Sigmoid colon (tissue), 7 donors: ENCODE measurements around the gene SMARCAD1. TPM values are rescaled to one million over a fixed set of nuclear protein-coding genes. Genes with fewer than 3 reads are reported as not detected.

ENCODE experiments used
- DNase-seq: peaks from one replicate; pipeline ENCODE4 v3.0.0-alpha.2; 2019
- H3K27ac ChIP-seq, 4 donors: fragments of 200-600 bp; sonication (generic); one replicate each; pipeline ENCODE4 v1.5.1; 2016 to 2019; ENCODE audit warnings: mild to moderate bottlenecking in 1 of 4
- H3K27me3 ChIP-seq, 3 donors: fragments of 200-600 bp; sonication (generic); one replicate each; pipeline ENCODE4 v1.5.1; 2019; ENCODE audit warnings: mild to moderate bottlenecking in 1 of 3
- H3K36me3 ChIP-seq, 4 donors: fragments of 200-600 bp; sonication (generic); one replicate each; pipeline ENCODE4 v1.5.1; 2016 to 2019
- H3K4me1 ChIP-seq, 4 donors: fragments of 200-600 bp; sonication (generic); one replicate each; pipeline ENCODE4 v1.5.1; 2017 to 2019
- H3K4me3 ChIP-seq, 4 donors: fragments of 200-600 bp; sonication (generic); one replicate each; pipeline ENCODE4 v1.5.1; 2017 to 2019; ENCODE audit warnings: mild to moderate bottlenecking in 2 of 4, moderate library complexity in 1 of 4
- H3K9me3 ChIP-seq, 4 donors: fragments of 200-600 bp in 3 of 4; sonication (generic) in 3 of 4; one replicate each; pipeline versions ENCODE4 v1.5.1 to v1.6.1; 2013 to 2019
- CTCF ChIP-seq, 4 experiments: fragments of 450-650 bp in 3 of 4; fragments of 200-600 bp in 1 of 4; IDR thresholded peaks; one replicate each; pipeline ENCODE4 v1.5.1; 2016 to 2019; ENCODE audit warnings: antibody characterized with exemption in 4 of 4, mild to moderate bottlenecking in 3 of 4, moderate library complexity in 2 of 4
- EP300 ChIP-seq, 4 donors: sonication (generic); formaldehyde crosslinking; IDR thresholded peaks; one replicate each; pipeline ENCODE4 v1.6.1; 2017; ENCODE audit warnings: antibody characterized with exemption in 4 of 4
- POLR2A ChIP-seq, 2 donors: fragments of 450-650 bp; IDR thresholded peaks; one replicate each; pipeline ENCODE4 v1.6.1; 2016; ENCODE audit warnings: antibody characterized with exemption in 2 of 2, mild to moderate bottlenecking in 2 of 2, moderate library complexity in 2 of 2
- POLR2AphosphoS5 ChIP-seq, 4 donors: sonication (generic); formaldehyde crosslinking; IDR thresholded peaks; one replicate each; pipeline ENCODE4 v1.6.1; 2017; ENCODE audit warnings: antibody characterized with exemption in 4 of 4
- WGBS, 2 donors: extraction: QIAGEN DNeasy Blood & Tissue Kit; methylation state at CpG; one replicate each; pipeline ENCODE4 v1.1.7; 2013; 5-methylcytosine and 5-hydroxymethylcytosine counted together
- intact Hi-C: fragments of 100-400 bp; cut with DNase I; formaldehyde crosslinking; loops from one replicate; pipeline ENCODE4 v1.15.1; 2023
- polyA plus RNA-seq, 3 donors: library from polyadenylated mRNA; stranded (reverse); fragments of 200-250 nt; gene quantifications; one replicate each; pipeline ENCODE4 v1.2.3, GENCODE V29; 2013
- total RNA-seq, 4 donors: library from RNA; depleted of rRNA; stranded (reverse); fragments of >200 nt; gene quantifications; one replicate each; pipeline ENCODE4 v1.1.0, GENCODE V29; 2016
- donor health status: healthy with polysubstance abuse.
- donor health status: Bipolar disorder and iron deficiency.
- donor health status: healthy.

Gene SMARCAD1
- total and polyA plus RNA-seq, 7 donors: 3.7 to 21.4 (median 15.8) TPM

- peaks cover 3 to 96% (median 22%) of the 10 kb centered on the region in 4 donors for H3K36me3 ChIP-seq
- H3K9me3 ChIP-seq: no peaks in the 10 kb centered on the region
- 92 to 94% methylated on average over 3 of the region's 3 CpGs for WGBS, 2 donors
- no peak overlapping the region for H3K27ac ChIP-seq
- H3K4me1 ChIP-seq: no peaks in the 10 kb centered on the region
- no peak for TF ChIP-seq EP300 (IDR thresholded peaks at IDR 0.05)
- no peak for TF ChIP-seq POLR2AphosphoS5 (IDR thresholded peaks at IDR 0.05)
- no peak for TF ChIP-seq CTCF (IDR thresholded peaks at IDR 0.05)
- TF ChIP-seq POLR2A (IDR thresholded peaks at IDR 0.05): no peak
- no peaks in the 10 kb centered on the region for H3K27me3 ChIP-seq
- no peak for DNase-seq
- H3K4me3 ChIP-seq: no peak overlapping the region
- intact Hi-C loops: no loop called here
Measured at GRCh38 chr4:94274912-94275311, 67.2 kb downstream of the SMARCAD1 start.

GRCh38 chr4:94276204-94276603 lies 68.5 kb downstream of the SMARCAD1 start:
- no peaks in the 10 kb centered on the region for H3K4me1 ChIP-seq
- H3K9me3 ChIP-seq: no peaks in the 10 kb centered on the region
- H3K27me3 ChIP-seq: no peaks in the 10 kb centered on the region
- H3K27ac ChIP-seq: no peak overlapping the region
- H3K36me3 ChIP-seq: peaks cover 13 to 99% (median 25%) of the 10 kb centered on the region in 4 donors
- 97 to 98% methylated on average over 7 of the region's 7 CpGs for WGBS, 2 donors
- TF ChIP-seq POLR2A (IDR thresholded peaks at IDR 0.05) (no peak), EP300 (IDR thresholded peaks at IDR 0.05) (no peak), POLR2AphosphoS5 (IDR thresholded peaks at IDR 0.05) (no peak), CTCF (IDR thresholded peaks at IDR 0.05) (no peak)
- intact Hi-C loops: no loop called here
- H3K4me3 ChIP-seq: no peak overlapping the region
- DNase-seq: no peak

- 74 to 77% methylated on average over 3 of the region's 3 CpGs for WGBS, 2 donors
- TF ChIP-seq CTCF (IDR thresholded peaks at IDR 0.05) (no peak), POLR2A (IDR thresholded peaks at IDR 0.05) (no peak), POLR2AphosphoS5 (IDR thresholded peaks at IDR 0.05) (no peak), EP300 (IDR thresholded peaks at IDR 0.05) (no peak)
- peaks cover 12 to 96% (median 33%) of the 10 kb centered on the region in 4 donors for H3K36me3 ChIP-seq
- H3K27ac ChIP-seq: no peak overlapping the region
- no peaks in the 10 kb centered on the region for H3K27me3 ChIP-seq
- no peaks in the 10 kb centered on the region for H3K9me3 ChIP-seq
- intact Hi-C loops: no loop called here
- no peak overlapping the region for H3K4me3 ChIP-seq
- DNase-seq: no peak
- no peaks in the 10 kb centered on the region for H3K4me1 ChIP-seq
Measured at GRCh38 chr4:94277534-94277933, 69.9 kb downstream of the SMARCAD1 start.

- intact Hi-C loops: no loop called here
- TF ChIP-seq CTCF (IDR thresholded peaks at IDR 0.05) (no peak), POLR2AphosphoS5 (IDR thresholded peaks at IDR 0.05) (no peak), POLR2A (IDR thresholded peaks at IDR 0.05) (no peak), EP300 (IDR thresholded peaks at IDR 0.05) (no peak)
- H3K4me3 ChIP-seq: no peak overlapping the region
- H3K27ac ChIP-seq: no peak overlapping the region
- H3K4me1 ChIP-seq: no peaks in the 10 kb centered on the region
- H3K36me3 ChIP-seq: peaks cover 16 to 96% (median 40%) of the 10 kb centered on the region in 4 donors
- H3K9me3 ChIP-seq: no peaks in the 10 kb centered on the region
- DNase-seq: no peak
- WGBS, 2 donors: 98 to 99% methylated on average over 2 of the region's 2 CpGs
- no peaks in the 10 kb centered on the region for H3K27me3 ChIP-seq
Measured at GRCh38 chr4:94278781-94279180, 71.1 kb downstream of the SMARCAD1 start.

- Histone ChIP-seq H3K4me3 (no peak overlapping the region), H3K27me3 (no peaks in the 10 kb centered on the region), H3K4me1 (no peaks in the 10 kb centered on the region), H3K36me3 (peaks cover 16 to 87% (median 29%) of the 10 kb centered on the region in 4 donors), H3K27ac (no peak overlapping the region), H3K9me3 (no peaks in the 10 kb centered on the region)
- 63 to 70% methylated on average over 1 of the region's 1 CpG for WGBS, 2 donors
- no peak for DNase-seq
- TF ChIP-seq CTCF (IDR thresholded peaks at IDR 0.05) (no peak), POLR2A (IDR thresholded peaks at IDR 0.05) (no peak), POLR2AphosphoS5 (IDR thresholded peaks at IDR 0.05) (no peak), EP300 (IDR thresholded peaks at IDR 0.05) (no peak)
- intact Hi-C loops: no loop called here
Measured at GRCh38 chr4:94284889-94285288, 77.2 kb downstream of the SMARCAD1 start.
